ENCODE results near the gene PEMT. TPM values are rescaled to one million over a fixed set of nuclear protein-coding genes. Genes with fewer than 3 reads are reported as not detected.

Gene PEMT
- total RNA-seq, 1 experiment from 2014 or later: 27.0 TPM

DNA sequence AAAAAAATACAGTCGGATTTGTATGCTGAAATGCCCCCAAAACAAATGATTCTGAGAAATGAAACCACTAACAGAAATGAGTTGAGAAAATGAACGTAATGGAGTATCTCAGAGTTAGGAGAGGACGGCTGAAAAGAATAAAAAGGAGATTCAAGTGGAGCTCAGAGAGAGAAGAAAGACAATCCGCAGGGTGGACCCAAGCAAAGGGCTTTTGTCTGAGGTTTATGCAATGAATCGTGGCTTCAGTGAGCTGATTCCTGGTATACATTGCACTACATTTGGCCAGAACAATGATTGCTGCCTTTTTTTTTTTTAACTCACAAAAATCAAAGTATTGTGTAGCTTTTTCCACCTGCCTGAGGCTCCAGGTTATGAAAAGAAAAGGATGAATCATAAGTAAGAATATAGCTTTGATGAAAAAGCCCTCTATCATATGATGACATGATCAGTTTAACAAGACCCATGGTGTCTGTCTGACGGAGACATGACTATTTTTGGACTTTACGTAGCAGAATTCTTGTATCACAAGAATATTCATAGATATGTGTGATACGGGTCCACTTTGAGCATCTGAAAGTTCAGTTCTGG is 119.1 kb downstream of the PEMT start:
- Histone ChIP-seq H3K27me3 (ENCODE audit: control insufficient read depth, insufficient read depth, low read length) (no peaks in the 10 kb centered on the region; the same call in 1 of the 2 replicates), H3K27ac (ENCODE audit: low read length) (no peak overlapping the region), H3K36me3 (ENCODE audit: control insufficient read depth, insufficient read depth, low read length) (peaks cover 2% of the 10 kb centered on the region; the same call in 1 of the 2 replicates), H3K4me3 (ENCODE audit: low read depth in 2 of 2, low read length in 2 of 2) (no peak overlapping the region), H3K4me1 (ENCODE audit: control insufficient read depth, insufficient read depth, low read length) (no peaks in the 10 kb centered on the region), H3K9me3 (ENCODE audit: control insufficient read depth, insufficient read depth, low read depth, low read length) (no peaks in the 10 kb centered on the region)
- in situ Hi-C loops (cut with HindIII; ENCODE audit: low pct_unique_long_range_greater_than_20kb, low sequenced_read_pairs): no loop called here
- intact Hi-C loops (cut with micrococcal nuclease; ENCODE audit: unreplicated experiment): no loop called here
- ATAC-seq: no peak
- no TSS peak for BruUV-seq (replicated peaks)
- ChIA-PET CTCF (interaction anchor here (0.6 kb wide), 1 partner anchor 24 kb away, joined by 3 read pairs; the partner anchor contains the start of gene RASD1), POLR2A (interaction anchor here (0.7 kb wide), 1 partner anchor 25 kb away, joined by 6 read pairs; no protein-coding TSS in a partner anchor)
- TF ChIP-seq, protein P1, sequence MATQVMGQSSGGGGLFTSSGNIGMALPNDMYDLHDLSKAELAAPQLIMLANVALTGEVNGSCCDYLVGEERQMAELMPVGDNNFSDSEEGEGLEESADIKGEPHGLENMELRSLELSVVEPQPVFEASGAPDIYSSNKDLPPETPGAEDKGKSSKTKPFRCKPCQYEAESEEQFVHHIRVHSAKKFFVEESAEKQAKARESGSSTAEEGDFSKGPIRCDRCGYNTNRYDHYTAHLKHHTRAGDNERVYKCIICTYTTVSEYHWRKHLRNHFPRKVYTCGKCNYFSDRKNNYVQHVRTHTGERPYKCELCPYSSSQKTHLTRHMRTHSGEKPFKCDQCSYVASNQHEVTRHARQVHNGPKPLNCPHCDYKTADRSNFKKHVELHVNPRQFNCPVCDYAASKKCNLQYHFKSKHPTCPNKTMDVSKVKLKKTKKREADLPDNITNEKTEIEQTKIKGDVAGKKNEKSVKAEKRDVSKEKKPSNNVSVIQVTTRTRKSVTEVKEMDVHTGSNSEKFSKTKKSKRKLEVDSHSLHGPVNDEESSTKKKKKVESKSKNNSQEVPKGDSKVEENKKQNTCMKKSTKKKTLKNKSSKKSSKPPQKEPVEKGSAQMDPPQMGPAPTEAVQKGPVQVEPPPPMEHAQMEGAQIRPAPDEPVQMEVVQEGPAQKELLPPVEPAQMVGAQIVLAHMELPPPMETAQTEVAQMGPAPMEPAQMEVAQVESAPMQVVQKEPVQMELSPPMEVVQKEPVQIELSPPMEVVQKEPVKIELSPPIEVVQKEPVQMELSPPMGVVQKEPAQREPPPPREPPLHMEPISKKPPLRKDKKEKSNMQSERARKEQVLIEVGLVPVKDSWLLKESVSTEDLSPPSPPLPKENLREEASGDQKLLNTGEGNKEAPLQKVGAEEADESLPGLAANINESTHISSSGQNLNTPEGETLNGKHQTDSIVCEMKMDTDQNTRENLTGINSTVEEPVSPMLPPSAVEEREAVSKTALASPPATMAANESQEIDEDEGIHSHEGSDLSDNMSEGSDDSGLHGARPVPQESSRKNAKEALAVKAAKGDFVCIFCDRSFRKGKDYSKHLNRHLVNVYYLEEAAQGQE (IDR thresholded peaks at IDR 0.05; ENCODE audit: insufficient read depth in 1 of 2, low read depth in 2 of 2, low read length in 1 of 2): no peak
- no peak for TF ChIP-seq TCF7L2 (IDR thresholded peaks at IDR 0.05; ENCODE audit: low read depth, low read length)
- TF ChIP-seq POLR2AphosphoS5 (IDR thresholded peaks at IDR 0.05; ENCODE audit: low read depth, low read length): no peak
- no peak for DNase-seq (ENCODE audit: low read depth, low spot score)

DNA sequence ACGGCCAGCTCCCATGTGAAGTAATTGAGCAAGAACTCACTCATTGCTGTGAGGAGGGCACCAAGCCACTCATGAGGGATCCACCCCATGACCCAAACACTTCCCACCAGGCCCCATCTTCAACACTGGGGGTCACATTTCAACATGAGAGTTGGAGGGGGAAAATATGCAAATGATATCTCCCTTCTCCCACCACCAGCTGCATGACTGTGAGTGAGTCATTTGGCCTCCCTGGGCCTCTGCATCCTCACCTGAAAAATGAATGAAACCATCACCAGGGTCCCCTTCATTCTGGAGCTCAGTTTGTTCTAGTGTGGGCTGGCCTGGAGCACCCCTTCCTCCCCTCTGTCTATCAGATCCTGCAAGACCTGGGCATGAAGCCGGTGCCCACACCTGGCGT is 121.5 kb downstream of the PEMT start:
- no TSS peak for BruUV-seq (replicated peaks)
- H3K9me3 ChIP-seq (ENCODE audit: control insufficient read depth, insufficient read depth, low read depth, low read length): no peaks in the 10 kb centered on the region
- no peaks in the 10 kb centered on the region for H3K4me1 ChIP-seq (ENCODE audit: control insufficient read depth, insufficient read depth, low read length)
- ATAC-seq (no peak), DNase-seq (ENCODE audit: low read depth, low spot score) (no peak)
- no peak overlapping the region for H3K27ac ChIP-seq (ENCODE audit: low read length)
- no peaks in the 10 kb centered on the region; the same call in 1 of the 2 replicates for H3K27me3 ChIP-seq (ENCODE audit: control insufficient read depth, insufficient read depth, low read length)
- no peak overlapping the region for H3K4me3 ChIP-seq (ENCODE audit: low read depth in 2 of 2, low read length in 2 of 2)
- in situ Hi-C loops (cut with HindIII; ENCODE audit: low pct_unique_long_range_greater_than_20kb, low sequenced_read_pairs): no loop called here
- no peaks in the 10 kb centered on the region for H3K36me3 ChIP-seq (ENCODE audit: control insufficient read depth, insufficient read depth, low read length)
- intact Hi-C loops (cut with micrococcal nuclease; ENCODE audit: unreplicated experiment): no loop called here
- no peak for TF ChIP-seq TCF7L2 (IDR thresholded peaks at IDR 0.05; ENCODE audit: low read depth, low read length)
- no peak for TF ChIP-seq POLR2AphosphoS5 (IDR thresholded peaks at IDR 0.05; ENCODE audit: low read depth, low read length)
- TF ChIP-seq, protein P2, sequence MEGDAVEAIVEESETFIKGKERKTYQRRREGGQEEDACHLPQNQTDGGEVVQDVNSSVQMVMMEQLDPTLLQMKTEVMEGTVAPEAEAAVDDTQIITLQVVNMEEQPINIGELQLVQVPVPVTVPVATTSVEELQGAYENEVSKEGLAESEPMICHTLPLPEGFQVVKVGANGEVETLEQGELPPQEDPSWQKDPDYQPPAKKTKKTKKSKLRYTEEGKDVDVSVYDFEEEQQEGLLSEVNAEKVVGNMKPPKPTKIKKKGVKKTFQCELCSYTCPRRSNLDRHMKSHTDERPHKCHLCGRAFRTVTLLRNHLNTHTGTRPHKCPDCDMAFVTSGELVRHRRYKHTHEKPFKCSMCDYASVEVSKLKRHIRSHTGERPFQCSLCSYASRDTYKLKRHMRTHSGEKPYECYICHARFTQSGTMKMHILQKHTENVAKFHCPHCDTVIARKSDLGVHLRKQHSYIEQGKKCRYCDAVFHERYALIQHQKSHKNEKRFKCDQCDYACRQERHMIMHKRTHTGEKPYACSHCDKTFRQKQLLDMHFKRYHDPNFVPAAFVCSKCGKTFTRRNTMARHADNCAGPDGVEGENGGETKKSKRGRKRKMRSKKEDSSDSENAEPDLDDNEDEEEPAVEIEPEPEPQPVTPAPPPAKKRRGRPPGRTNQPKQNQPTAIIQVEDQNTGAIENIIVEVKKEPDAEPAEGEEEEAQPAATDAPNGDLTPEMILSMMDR (IDR thresholded peaks at IDR 0.05): no peak
- TF ChIP-seq SIN3A (IDR thresholded peaks at IDR 0.05; ENCODE audit: borderline replicate concordance, insufficient read depth, low read depth, low read length): no peak
- TF ChIP-seq, protein P1 (IDR thresholded peaks at IDR 0.05; ENCODE audit: insufficient read depth in 1 of 2, low read depth in 2 of 2, low read length in 1 of 2): no peak
- POLR2A ChIA-PET: no interaction called here
- CTCF ChIA-PET: no interaction called here

Measured in Panc1 (cell line).